ENCODE data around the gene MAP2K4. TPM values are rescaled to one million over a fixed set of nuclear protein-coding genes. Genes with fewer than 3 reads are reported as not detected.

Gene MAP2K4
- total and polyA plus RNA-seq, 2 donors (not counting 1 experiment from before 2014, with no cell fraction given) = 6.2 to 44.8 TPM

- H4K20me1 ChIP-seq (ENCODE audit: control insufficient read depth, insufficient read depth, low read length, poor library complexity, severe bottlenecking) = peaks cover 13% of the 10 kb centered on the region
- Mint-ChIP-seq H3K27me3 (no peaks in the 10 kb centered on the region), H3K4me1 (no peaks in the 10 kb centered on the region), H3K4me3 (no peak overlapping the region), H3K9me3 (ENCODE audit: insufficient read depth) (no peaks in the 10 kb centered on the region), H3K27ac (no peak overlapping the region)
- H3K4me2 ChIP-seq (replicated peaks; ENCODE audit: low read depth, low read length, poor library complexity, severe bottlenecking) = no peak overlapping the region
- 89% methylated on average over 2 of the region's 3 CpGs for WGBS (ENCODE audit: insufficient coverage)
- H3K4me3 ChIP-seq (ENCODE audit: control extremely low read depth in 1 of 5, extremely low read depth in 1 of 5, insufficient read depth in 1 of 5, low read depth in 2 of 5, low read length in 4 of 5) = no peak overlapping the region
- ATAC-seq (ENCODE audit: low read depth) (no peak), DNase-seq (no peak)
- TF ChIP-seq EZH2 (IDR thresholded peaks at IDR 0.05; ENCODE audit: borderline replicate concordance, insufficient read depth, low read depth, low read length, poor library complexity, severe bottlenecking) (no peak), CTCF (IDR thresholded peaks at IDR 0.05) (no peak)
- no peaks in the 10 kb centered on the region for H3K4me1 ChIP-seq (ENCODE audit: control insufficient read depth in 2 of 2, insufficient read depth in 2 of 2, low read length in 2 of 2)
- H3K36me3 ChIP-seq (replicated peaks in 1 of 2; ENCODE audit: control extremely low read depth in 1 of 2, control insufficient read depth in 1 of 2, extremely low read depth in 1 of 2, insufficient read depth in 2 of 2, low read length in 1 of 2) = peaks cover 14 to 21% of the 10 kb centered on the region in 2 experiments
- H3K9ac ChIP-seq (ENCODE audit: low read length) = no peak overlapping the region
- H3K27ac ChIP-seq (ENCODE audit: low read length in 2 of 2) = no peak overlapping the region
- intact Hi-C loops (cut with micrococcal nuclease) = no loop called here
- H2AFZ ChIP-seq (ENCODE audit: insufficient read depth, low read depth, low read length, poor library complexity, severe bottlenecking) = no peak overlapping the region
- no peaks in the 10 kb centered on the region for H3K27me3 ChIP-seq (replicated peaks in 1 of 4; ENCODE audit: control extremely low read depth in 1 of 4, control insufficient read depth in 3 of 4, insufficient read depth in 4 of 4, low read length in 3 of 4)
- ChIA-PET POLR2A (no interaction called here), CTCF (no interaction called here)
- H3K9me3 ChIP-seq (ENCODE audit: control extremely low read depth in 1 of 3, control insufficient read depth in 2 of 3, insufficient read depth in 1 of 3, low read length in 2 of 3) = peaks cover 0 to 3% (median 2%) of the 10 kb centered on the region in 3 donors
- H3K79me2 ChIP-seq (ENCODE audit: control insufficient read depth, insufficient read depth, low read length) = peaks cover 6% of the 10 kb centered on the region
Measured at GRCh38 chr17:12074346-12074745, 53.7 kb downstream of the MAP2K4 start.

- Mint-ChIP-seq H3K9me3 (ENCODE audit: insufficient read depth) (no peaks in the 10 kb centered on the region), H3K4me1 (no peaks in the 10 kb centered on the region), H3K27ac (no peak overlapping the region), H3K27me3 (no peaks in the 10 kb centered on the region), H3K4me3 (no peak overlapping the region)
- DNase-seq = no peak
- Histone ChIP-seq H3K4me1 (ENCODE audit: control insufficient read depth in 2 of 2, insufficient read depth in 2 of 2, low read length in 2 of 2) (no peaks in the 10 kb centered on the region), H3K9ac (ENCODE audit: low read length) (no peak overlapping the region), H3K4me3 (ENCODE audit: control extremely low read depth in 1 of 5, extremely low read depth in 1 of 5, insufficient read depth in 1 of 5, low read depth in 2 of 5, low read length in 4 of 5) (no peak overlapping the region), H3K27ac (ENCODE audit: low read length in 2 of 2) (no peak overlapping the region), H3K27me3 (replicated peaks in 1 of 4; ENCODE audit: control extremely low read depth in 1 of 4, control insufficient read depth in 3 of 4, insufficient read depth in 4 of 4, low read length in 3 of 4) (no peaks in the 10 kb centered on the region), H2AFZ (ENCODE audit: insufficient read depth, low read depth, low read length, poor library complexity, severe bottlenecking) (no peak overlapping the region), H3K9me3 (ENCODE audit: control extremely low read depth in 1 of 3, control insufficient read depth in 2 of 3, insufficient read depth in 1 of 3, low read length in 2 of 3) (peaks cover 0 to 3% (median 2%) of the 10 kb centered on the region in 3 donors), H3K4me2 (replicated peaks; ENCODE audit: low read depth, low read length, poor library complexity, severe bottlenecking) (no peak overlapping the region), H3K79me2 (ENCODE audit: control insufficient read depth, insufficient read depth, low read length) (peaks cover 6% of the 10 kb centered on the region), H3K36me3 (replicated peaks in 1 of 2; ENCODE audit: control extremely low read depth in 1 of 2, control insufficient read depth in 1 of 2, extremely low read depth in 1 of 2, insufficient read depth in 2 of 2, low read length in 1 of 2) (peaks cover 16 to 21% of the 10 kb centered on the region in 2 experiments), H4K20me1 (ENCODE audit: control insufficient read depth, insufficient read depth, low read length, poor library complexity, severe bottlenecking) (peaks cover 13% of the 10 kb centered on the region)
- ChIA-PET CTCF (no interaction called here), POLR2A (no interaction called here)
- no CpG with 5 or more reads among the region's 2 CpGs for WGBS (ENCODE audit: insufficient coverage)
- no peak for ATAC-seq (ENCODE audit: low read depth)
- no peak for TF ChIP-seq EZH2 (IDR thresholded peaks at IDR 0.05; ENCODE audit: borderline replicate concordance, insufficient read depth, low read depth, low read length, poor library complexity, severe bottlenecking)
- intact Hi-C loops (cut with micrococcal nuclease) = no loop called here
Measured at GRCh38 chr17:12077773-12078172, 57.1 kb downstream of the MAP2K4 start.

Data from B cell (primary cell).